AG09319 (cell line): Measurements from ENCODE around the gene SLC25A53.
"Not testable (repeated sequence)": the region's sequence is repeated elsewhere in the genome, so short reads cannot be mapped to it uniquely, and the experiment has no call there.

Experiments
- DNase-seq: peaks from one replicate; pipeline ENCODE4 v3.0.0-alpha.2; 2010; ENCODE audit warnings: low read depth; ENCODE audit errors: extremely low read depth
- CTCF ChIP-seq: IDR thresholded peaks from 2 replicates; pipeline ENCODE4 v1.5.1; 2011; ENCODE audit warnings: low read depth, mild to moderate bottlenecking, inconsistent platforms, low read length, moderate library complexity

SLC25A53 gene

GRCh38 chrX:104126856-104127255 lies 30.0 kb downstream of the SLC25A53 start:
- DNase-seq = no peak
- no peak for TF ChIP-seq CTCF

GRCh38 chrX:104122829-104123228 lies 34.0 kb downstream of the SLC25A53 start:
- TF ChIP-seq CTCF = no peak
- DNase-seq = no peak

- DNase-seq = no peak
- no peak for TF ChIP-seq CTCF
Measured at GRCh38 chrX:104118765-104119164, 38.0 kb downstream of the SLC25A53 start.

GRCh38 chrX:104117759-104118158 lies 39.0 kb downstream of the SLC25A53 start:
- no peak for TF ChIP-seq CTCF
- DNase-seq = no peak

- peak; percentile 53 for TF ChIP-seq CTCF
Measured at GRCh38 chrX:104113222-104113965, 43.4 kb downstream of the SLC25A53 start.

GRCh38 chrX:104112326-104112951 lies 44.4 kb downstream of the SLC25A53 start, which contains the start of gene ZCCHC18:
ZCCHC18 (plus strand) TSS chrX:104112523; CDS start chrX:104114112, 1,589 bp downstream.
- no peak for DNase-seq
- TF ChIP-seq CTCF = no peak

More at GRCh38 chrX:104113222-104113965, 43.4 kb downstream of the SLC25A53 start:
- DNase-seq = no peak

GRCh38 chrX:104110491-104111240 lies 46.1 kb downstream of the SLC25A53 start:
- DNase-seq = not testable (repeated sequence)
